GM12891 (cell line): ENCODE results near the gene ERO1B.

Source experiments
- PAX5 ChIP-seq: IDR thresholded peaks from 2 replicates; pipeline ENCODE4 v1.6.1; 2011; ENCODE audit warnings: low read length, moderate library complexity, mild to moderate bottlenecking; ENCODE audit not compliant: insufficient read depth, severe bottlenecking
- POLR2A ChIP-seq: IDR thresholded peaks from 2 replicates; pipeline ENCODE4 v1.6.1; 2011; ENCODE audit warnings: low read depth, low read length, control low read depth
- POLR2AphosphoS5 ChIP-seq: IDR thresholded peaks from 2 replicates; pipeline ENCODE4 v1.6.1; 2011; ENCODE audit warnings: low read depth, low read length, control low read depth
- SPI1 ChIP-seq: IDR thresholded peaks from 2 replicates; pipeline ENCODE4 v1.6.1; 2011; ENCODE audit warnings: low read depth, low read length, control low read depth
- TAF1 ChIP-seq: IDR thresholded peaks from 2 replicates; pipeline ENCODE4 v1.6.1; 2011; ENCODE audit warnings: low read depth, low read length, control low read depth

- no peak for TF ChIP-seq POLR2A
- no peak for TF ChIP-seq TAF1
- TF ChIP-seq POLR2AphosphoS5 = no peak
- TF ChIP-seq SPI1 = no peak
- TF ChIP-seq PAX5 = no peak
These were observed 27.1 kb upstream of the ERO1B start for GRCh38 chr1:236308827-236309226.
